ENCODE measurements around the gene PCDHGA12.
"Not testable (repeated sequence)": the region's sequence is repeated elsewhere in the genome, so short reads cannot be mapped to it uniquely, and the experiment has no call there.

Gene PCDHGA12

GRCh38 chr5:141430332-141431113 is at the start of gene PCDHGA12:
Gene PCDHGA12, plus strand, starts transcription at chr5:141430507. Its CDS starts 253 bp downstream, at chr5:141430760.
- DNase-seq, result no peak

DNA sequence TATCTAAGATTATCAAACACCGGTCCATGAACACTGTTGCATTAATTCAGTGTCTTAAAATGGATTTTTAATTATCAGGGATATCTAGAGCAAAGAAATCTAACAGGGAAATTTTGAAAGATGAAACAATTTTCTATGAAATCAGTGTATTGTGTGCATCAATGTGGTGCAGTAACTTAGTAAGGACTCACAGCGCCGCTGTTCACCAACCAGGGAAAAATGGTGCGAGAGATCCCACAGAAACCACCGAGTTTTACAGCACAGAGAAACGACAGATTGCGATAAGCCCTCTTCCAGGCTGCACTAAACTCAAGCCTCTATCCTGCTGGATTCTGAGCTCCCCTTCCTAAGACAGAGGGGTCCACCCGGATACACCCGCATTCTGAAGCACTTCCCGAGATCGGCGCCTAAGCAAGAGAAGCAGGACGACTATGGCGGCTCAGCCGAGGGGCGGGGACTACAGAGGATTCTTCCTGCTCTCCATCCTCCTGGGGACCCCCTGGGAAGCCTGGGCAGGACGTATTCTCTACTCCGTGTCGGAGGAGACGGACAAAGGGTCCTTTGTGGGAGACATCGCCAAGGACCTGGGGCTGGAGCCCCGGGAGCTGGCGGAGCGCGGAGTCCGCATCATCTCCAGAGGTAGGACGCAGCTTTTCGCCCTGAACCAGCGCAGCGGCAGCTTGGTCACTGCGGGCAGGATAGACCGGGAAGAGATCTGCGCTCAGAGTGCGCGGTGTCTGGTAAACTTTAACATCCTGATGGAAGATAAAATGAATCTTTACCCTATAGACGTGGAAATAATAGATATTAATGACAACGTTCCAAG is 47.6 kb upstream of the PCDHGA12 start, which contains the start of gene PCDHGA7:
Gene PCDHGA7, plus strand, starts transcription at position 274 of the 826 bp plus-strand sequence. Its CDS starts 158 bp downstream, at position 432.
- no peak for DNase-seq

- DNase-seq, result no peak
These were observed 47.0 kb upstream of the PCDHGA12 start for GRCh38 chr5:141383345-141383744.

DNA sequence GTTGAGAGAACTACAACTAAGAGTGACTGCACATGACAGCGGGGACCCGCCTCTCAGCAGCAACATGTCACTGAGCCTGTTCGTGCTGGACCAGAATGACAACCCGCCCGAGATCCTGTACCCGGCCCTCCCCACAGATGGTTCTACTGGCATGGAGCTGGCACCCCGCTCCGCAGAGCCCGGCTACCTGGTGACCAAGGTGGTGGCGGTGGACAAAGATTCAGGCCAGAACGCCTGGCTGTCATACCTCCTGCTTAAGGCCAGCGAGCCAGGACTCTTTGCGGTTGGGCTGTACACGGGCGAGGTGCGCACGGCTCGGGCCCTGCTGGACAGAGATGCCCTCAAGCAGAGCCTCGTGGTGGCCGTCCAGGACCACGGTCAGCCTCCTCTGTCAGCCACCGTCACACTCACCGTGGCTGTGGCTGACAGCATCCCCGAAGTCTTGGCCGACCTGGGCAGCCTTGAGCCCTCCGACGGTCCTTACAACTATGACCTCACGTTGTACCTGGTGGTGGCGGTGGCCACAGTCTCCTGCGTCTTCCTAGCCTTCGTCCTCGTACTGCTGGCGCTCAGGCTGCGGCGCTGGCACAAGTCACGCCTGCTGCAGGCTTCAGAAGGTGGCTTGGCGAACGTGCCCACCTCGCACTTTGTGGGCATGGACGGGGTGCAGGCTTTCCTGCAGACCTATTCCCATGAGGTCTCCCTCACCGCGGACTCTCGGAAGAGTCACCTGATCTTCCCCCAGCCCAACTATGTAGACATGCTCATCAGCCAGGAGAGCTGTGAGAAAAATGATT is 45.6 kb upstream of the PCDHGA12 start:
- DNase-seq, result no peak

GRCh38 chr5:141387557-141388311 is 42.6 kb upstream of the PCDHGA12 start, which contains the start of gene PCDHGB4:
Gene PCDHGB4, plus strand, starts transcription at chr5:141387698. Its CDS starts 187 bp downstream, at chr5:141387885.
- DNase-seq, result not testable (repeated sequence)

DNA sequence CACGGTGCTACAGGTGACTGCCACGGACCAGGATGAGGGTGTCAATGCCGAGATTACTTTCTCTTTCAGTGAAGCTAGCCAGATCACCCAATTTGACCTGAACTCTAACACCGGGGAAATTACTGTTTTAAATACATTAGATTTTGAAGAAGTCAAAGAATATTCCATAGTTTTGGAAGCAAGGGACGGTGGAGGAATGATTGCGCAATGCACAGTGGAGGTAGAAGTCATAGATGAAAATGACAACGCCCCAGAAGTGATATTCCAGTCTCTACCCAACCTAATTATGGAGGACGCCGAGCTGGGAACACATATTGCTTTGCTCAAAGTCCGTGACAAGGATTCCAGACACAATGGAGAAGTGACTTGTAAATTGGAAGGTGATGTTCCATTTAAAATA is 41.6 kb upstream of the PCDHGA12 start:
- DNase-seq, result no peak

DNA sequence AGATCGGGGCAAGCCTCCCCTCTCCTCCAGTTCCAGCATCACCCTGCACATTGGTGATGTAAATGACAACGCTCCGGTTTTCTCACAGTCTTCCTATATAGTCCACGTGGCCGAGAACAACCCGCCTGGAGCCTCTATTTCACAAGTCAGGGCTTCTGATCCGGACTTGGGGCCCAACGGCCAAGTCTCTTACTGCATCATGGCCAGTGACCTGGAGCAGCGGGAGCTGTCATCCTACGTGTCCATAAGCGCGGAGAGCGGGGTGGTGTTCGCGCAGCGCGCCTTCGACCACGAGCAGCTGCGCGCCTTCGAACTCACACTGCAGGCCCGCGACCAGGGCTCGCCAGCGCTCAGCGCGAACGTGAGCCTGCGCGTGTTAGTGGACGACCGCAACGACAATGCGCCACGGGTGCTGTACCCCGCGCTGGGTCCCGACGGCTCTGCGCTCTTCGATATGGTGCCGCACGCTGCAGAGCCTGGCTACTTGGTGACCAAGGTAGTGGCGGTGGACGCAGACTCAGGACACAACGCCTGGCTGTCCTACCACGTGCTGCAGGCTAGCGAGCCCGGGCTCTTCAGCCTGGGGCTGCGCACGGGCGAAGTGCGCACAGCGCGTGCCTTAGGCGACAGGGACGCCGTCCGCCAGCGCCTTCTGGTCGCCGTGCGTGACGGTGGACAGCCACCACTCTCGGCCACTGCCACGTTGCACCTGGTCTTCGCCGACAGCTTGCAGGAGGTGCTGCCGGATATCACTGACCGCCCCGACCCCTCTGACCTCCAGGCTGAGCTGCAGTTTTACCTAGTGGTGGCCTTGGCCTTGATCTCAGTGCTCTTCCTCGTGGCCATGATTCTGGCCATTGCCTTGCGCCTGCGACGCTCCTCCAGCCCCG is 40.9 kb upstream of the PCDHGA12 start:
- no peak for DNase-seq

GRCh38 chr5:141392429-141393198 is 37.7 kb upstream of the PCDHGA12 start, which contains the start of gene PCDHGA8:
Gene PCDHGA8, plus strand, starts transcription at chr5:141392633. Its CDS starts 181 bp downstream, at chr5:141392814.
- no peak for DNase-seq

GRCh38 chr5:141393267-141393666 is 37.0 kb upstream of the PCDHGA12 start:
- no peak for DNase-seq

DNA sequence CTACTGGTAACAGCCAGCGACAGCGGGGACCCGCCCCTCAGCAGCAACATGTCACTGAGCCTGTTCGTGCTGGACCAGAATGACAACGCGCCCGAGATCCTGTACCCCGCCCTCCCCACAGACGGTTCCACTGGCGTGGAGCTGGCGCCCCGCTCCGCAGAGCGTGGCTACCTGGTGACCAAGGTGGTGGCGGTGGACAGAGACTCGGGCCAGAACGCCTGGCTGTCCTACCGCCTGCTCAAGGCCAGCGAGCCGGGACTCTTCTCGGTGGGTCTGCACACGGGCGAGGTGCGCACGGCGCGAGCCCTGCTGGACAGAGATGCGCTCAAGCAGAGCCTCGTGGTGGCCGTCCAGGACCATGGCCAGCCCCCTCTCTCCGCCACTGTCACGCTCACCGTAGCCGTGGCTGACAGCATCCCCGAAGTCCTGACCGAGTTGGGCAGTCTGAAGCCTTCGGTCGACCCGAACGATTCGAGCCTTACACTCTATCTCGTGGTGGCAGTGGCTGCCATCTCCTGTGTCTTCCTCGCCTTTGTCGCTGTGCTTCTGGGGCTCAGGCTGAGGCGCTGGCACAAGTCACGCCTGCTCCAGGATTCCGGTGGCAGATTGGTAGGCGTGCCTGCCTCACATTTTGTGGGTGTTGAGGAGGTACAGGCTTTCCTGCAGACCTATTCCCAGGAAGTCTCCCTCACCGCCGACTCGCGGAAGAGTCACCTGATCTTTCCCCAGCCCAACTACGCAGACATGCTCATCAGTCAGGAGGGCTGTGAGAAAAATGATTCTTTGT is 35.7 kb upstream of the PCDHGA12 start:
- not testable (repeated sequence) for DNase-seq

GRCh38 chr5:141397756-141398551 is 32.4 kb upstream of the PCDHGA12 start, which contains the start of gene PCDHGB5:
Gene PCDHGB5, plus strand, starts transcription at chr5:141397947. Its CDS starts 181 bp downstream, at chr5:141398128.
- peak in 1 of 2 donors; percentile 37 for DNase-seq

DNA sequence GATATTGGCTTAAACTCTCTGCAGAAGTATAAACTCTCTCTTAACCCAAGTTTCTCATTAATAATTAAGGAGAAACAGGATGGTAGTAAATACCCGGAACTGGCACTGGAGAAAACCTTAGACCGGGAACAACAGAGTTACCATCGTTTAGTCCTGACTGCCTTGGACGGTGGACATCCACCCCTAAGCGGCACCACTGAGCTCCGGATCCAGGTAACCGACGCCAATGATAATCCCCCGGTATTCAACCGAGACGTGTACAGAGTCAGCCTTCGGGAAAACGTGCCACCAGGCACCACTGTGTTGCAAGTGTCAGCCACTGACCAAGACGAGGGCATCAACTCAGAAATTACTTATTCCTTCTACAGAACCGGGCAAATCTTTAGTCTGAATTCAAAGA is 31.7 kb upstream of the PCDHGA12 start:
- no peak for DNase-seq

GRCh38 chr5:141399555-141400258 is 30.6 kb upstream of the PCDHGA12 start:
- DNase-seq, result no peak

- DNase-seq, result no peak
These were observed 27.6 kb upstream of the PCDHGA12 start, which contains the start of gene PCDHGA9 for GRCh38 chr5:141402553-141403243. Gene PCDHGA9, plus strand, starts transcription at chr5:141402778. Its CDS starts 175 bp downstream, at chr5:141402953.

DNA sequence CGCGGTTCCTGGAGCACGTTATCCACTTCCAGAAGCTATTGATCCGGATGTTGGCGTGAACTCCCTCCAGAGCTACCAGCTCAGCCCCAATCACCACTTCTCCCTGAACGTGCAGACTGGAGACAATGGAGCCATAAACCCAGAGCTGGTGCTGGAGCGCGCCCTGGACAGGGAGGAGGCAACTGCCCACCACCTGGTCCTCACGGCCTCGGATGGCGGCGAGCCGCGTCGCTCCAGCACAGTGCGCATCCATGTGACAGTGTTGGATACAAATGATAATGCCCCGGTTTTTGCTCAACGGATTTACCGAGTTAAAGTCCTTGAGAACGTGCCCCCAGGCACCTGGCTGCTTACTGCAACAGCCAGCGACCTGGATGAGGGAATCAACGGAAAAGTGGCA is 26.9 kb upstream of the PCDHGA12 start:
- no peak for DNase-seq

GRCh38 chr5:141407790-141408505 is 22.4 kb upstream of the PCDHGA12 start, which contains the start of gene PCDHGB6:
Gene PCDHGB6, plus strand, starts transcription at chr5:141408021. Its CDS starts 182 bp downstream, at chr5:141408203.
- DNase-seq, result not testable (repeated sequence)
